DLD1 (cell line): ENCODE data around the gene VSIG2.
"Not testable (repeated sequence)": the region's sequence is repeated elsewhere in the genome, so short reads cannot be mapped to it uniquely, and the experiment has no call there.

Experiments used
- in situ Hi-C: cut with HindIII; loops from 2 replicates; pipeline ENCODE4 v1.10.0; 2017; ENCODE audit warnings: low sequenced_read_pairs

The VSIG2 gene

GRCh38 chr11:124751741-124752470, at the start of gene VSIG2:
Gene VSIG2, minus strand, starts transcription at chr11:124752255. Its CDS starts 118 bp downstream, at chr11:124752137.
- in situ Hi-C loops: no loop called here

GRCh38 chr11:124801014-124801413, 49.0 kb upstream of the VSIG2 start:
- in situ Hi-C loops: no loop called here

DNA sequence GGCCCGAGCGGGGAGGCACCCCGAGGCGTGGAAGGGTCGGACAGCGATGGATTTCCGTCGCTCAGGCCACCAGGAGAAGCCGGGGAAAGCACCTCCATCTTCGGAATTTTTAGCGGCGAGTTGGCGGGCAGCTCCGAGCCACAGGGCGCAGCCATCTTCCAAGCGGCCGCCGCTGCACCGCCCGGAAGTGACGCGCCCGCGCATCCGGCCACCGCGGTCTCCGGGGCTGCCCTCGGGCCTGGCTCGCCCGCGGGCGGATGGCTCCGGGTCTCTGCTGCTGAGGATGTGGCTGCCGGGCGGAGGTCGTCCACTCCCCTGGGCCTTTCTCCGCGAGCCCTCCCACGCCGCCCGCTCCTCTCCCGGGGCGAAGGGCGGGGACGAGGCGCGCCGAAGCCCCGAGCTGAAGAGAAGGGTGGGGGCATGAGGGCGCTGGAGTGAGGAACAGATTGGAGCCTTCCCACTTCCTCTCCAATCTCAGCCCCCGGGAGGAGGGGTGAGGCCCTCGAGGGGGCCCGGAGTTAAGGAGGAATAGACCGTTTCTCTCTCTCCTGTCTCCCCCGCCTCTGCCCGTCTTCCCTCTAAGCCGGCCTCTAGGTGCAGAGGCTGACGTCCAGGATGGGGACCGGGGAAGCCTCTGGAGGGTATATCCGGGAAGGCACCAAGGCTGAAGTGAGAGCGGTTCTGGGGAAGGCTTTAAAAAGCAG, 48.3 kb upstream of the VSIG2 start, which contains the start of gene MSANTD2:
Gene MSANTD2, minus strand, starts transcription at position 181 of the 704 bp plus-strand sequence. Its CDS starts 26 bp downstream, at position 155.
- in situ Hi-C loops: no loop called here

DNA sequence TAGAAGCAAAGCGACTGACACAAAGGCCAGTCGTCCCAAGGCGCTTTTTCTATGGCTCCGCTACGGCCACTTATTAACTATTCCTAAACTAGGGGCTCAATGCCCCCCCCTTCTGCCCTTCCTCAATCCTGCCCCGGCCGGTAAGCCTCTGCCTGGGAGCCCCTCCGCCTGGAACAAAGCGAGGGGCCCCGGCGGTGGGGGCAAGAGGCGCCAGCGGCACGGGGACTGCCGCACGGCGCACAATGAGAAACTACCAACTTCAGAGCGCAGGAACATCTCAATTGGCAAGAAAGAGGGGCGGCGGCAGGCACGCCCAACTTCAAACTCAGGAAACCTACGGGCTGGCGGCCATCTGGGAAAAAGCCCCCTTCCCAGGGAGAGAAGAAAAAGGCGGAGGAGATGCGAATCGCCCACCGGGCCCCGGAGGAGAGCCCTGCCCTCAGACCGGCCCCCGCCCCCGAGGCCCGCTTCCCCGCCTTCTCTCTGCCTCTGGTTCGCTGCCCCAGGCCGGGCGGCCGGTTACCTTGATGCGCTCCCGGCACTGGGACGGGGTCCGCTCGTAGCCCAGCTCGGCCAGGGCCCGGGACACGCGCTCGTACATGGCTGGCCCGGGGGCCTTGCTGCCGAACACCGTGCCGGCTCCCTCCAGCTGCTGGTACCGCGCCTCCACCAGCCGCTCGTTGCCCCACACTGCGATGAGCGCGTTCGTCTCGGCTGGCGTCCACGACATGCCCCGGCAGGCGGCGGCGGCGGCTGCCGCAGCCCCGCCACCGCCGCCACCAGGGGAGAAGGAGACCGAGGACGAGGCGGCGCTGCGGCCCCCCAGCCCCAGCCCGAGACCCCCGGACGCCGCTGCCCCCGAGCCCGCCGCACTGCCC, 47.5 kb upstream of the VSIG2 start:
- in situ Hi-C loops: no loop called here

GRCh38 chr11:124798991-124799347, 46.9 kb upstream of the VSIG2 start:
- in situ Hi-C loops: no loop called here

- in situ Hi-C loops: no loop called here
Observed at GRCh38 chr11:124796312-124796711, 44.3 kb upstream of the VSIG2 start.

GRCh38 chr11:124793466-124794278, 41.6 kb upstream of the VSIG2 start:
- in situ Hi-C loops: no loop called here

- in situ Hi-C loops: no loop called here
Observed at GRCh38 chr11:124791626-124792341, 39.7 kb upstream of the VSIG2 start.

GRCh38 chr11:124788521-124788920, 36.5 kb upstream of the VSIG2 start:
- in situ Hi-C loops: no loop called here

GRCh38 chr11:124784051-124784450, 32.0 kb upstream of the VSIG2 start:
- in situ Hi-C loops: no loop called here

- in situ Hi-C loops: no loop called here
Observed at GRCh38 chr11:124783002-124783401, 30.9 kb upstream of the VSIG2 start.

DNA sequence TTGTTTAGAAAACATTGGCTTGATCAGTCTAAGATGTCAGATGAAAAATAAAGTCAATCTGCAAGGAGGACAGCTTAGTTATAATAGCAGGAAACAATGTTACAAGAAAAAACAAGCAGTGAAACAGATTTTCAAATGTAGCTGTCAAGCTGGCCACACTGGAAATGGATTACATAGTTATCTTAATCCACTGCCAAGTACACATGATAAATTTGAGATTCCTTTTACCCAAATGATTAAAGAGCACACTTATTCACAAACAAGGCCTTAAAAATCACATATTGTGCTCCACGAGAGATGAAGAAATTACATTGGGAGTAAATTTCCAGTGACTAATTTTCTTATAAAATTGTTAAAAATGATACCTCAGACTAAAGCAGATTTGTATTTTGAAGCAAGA, 27.5 kb upstream of the VSIG2 start:
- in situ Hi-C loops: no loop called here

GRCh38 chr11:124778281-124778680, 26.2 kb upstream of the VSIG2 start:
- in situ Hi-C loops: no loop called here

DNA sequence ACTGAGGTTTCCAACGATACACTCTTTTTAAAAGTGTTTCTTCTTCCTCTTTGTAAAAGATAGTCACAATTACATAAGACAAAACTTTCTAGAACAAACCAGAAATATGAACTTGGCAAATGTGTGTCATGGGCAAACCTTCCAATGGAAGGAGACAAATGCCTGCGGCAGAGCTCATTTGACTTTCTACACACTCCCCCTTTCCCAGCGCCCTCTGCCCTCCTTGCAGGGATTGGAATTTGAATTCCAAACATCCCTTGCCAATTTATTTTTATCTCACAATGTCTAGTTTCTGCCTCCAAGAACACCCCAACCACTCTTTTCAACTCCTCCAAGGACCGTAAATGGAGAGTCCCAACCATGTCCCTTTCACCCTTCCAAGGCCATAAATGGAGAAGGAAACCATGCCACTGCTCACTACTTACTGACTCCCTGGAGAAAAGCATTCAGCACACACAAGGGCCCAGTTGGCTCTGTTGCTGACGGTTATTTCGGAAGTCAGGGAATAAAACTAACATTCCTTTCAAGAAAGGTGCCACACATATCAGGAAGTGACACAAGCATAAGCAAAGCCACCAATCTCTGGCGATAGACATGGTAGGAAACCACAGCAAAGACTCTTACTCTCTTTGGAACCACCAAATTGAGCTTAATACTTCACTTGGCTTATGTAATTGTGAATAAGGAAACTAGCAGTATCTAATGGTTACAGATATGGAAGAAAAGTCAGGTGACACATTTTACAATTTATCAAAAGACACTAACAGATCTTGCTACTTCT, 25.0 kb upstream of the VSIG2 start:
- in situ Hi-C loops: no loop called here

- in situ Hi-C loops: not testable (repeated sequence)
Observed at GRCh38 chr11:124770959-124771358, 18.9 kb upstream of the VSIG2 start.

GRCh38 chr11:124769806-124770774, 18.0 kb upstream of the VSIG2 start:
- in situ Hi-C loops: no loop called here

GRCh38 chr11:124768914-124769313, 16.9 kb upstream of the VSIG2 start:
- in situ Hi-C loops: no loop called here

GRCh38 chr11:124766156-124766555, 14.1 kb upstream of the VSIG2 start:
- in situ Hi-C loops: no loop called here
